ENCODE results near the gene MORN1. TPM values are rescaled to one million over a fixed set of nuclear protein-coding genes. Genes with fewer than 3 reads are reported as not detected.

MORN1 gene
- total RNA-seq, 1 donor from 2014 or later: 19.0 TPM

GRCh38 chr1:2404890-2405511 is 13.6 kb upstream of the MORN1 start:
- DNase-seq (ENCODE audit: low spot score): no peak

- DNase-seq (ENCODE audit: low spot score): no peak
Observed at GRCh38 chr1:2404142-2404889, 13.0 kb upstream of the MORN1 start.

GRCh38 chr1:2403273-2403672 is 11.9 kb upstream of the MORN1 start:
- no peak for DNase-seq (ENCODE audit: low spot score)

GRCh38 chr1:2402420-2402819 is 11.1 kb upstream of the MORN1 start:
- DNase-seq (ENCODE audit: low spot score): no peak

GRCh38 chr1:2400950-2401649 is 9.7 kb upstream of the MORN1 start:
- DNase-seq (ENCODE audit: low spot score): no peak

- no peak for DNase-seq (ENCODE audit: low spot score)
Observed at GRCh38 chr1:2400576-2400909, 9.2 kb upstream of the MORN1 start.

GRCh38 chr1:2399890-2400575 is 8.7 kb upstream of the MORN1 start:
- DNase-seq (ENCODE audit: low spot score): no peak

- DNase-seq (ENCODE audit: low spot score): no peak
Observed at GRCh38 chr1:2398871-2399270, 7.5 kb upstream of the MORN1 start.

GRCh38 chr1:2397007-2397679 is 5.8 kb upstream of the MORN1 start:
- no peak for DNase-seq (ENCODE audit: low spot score)

GRCh38 chr1:2396476-2396875 is 5.1 kb upstream of the MORN1 start:
- DNase-seq (ENCODE audit: low spot score): no peak

GRCh38 chr1:2396059-2396458 is 4.7 kb upstream of the MORN1 start:
- DNase-seq (ENCODE audit: low spot score): no peak

GRCh38 chr1:2395245-2395644 is 3.9 kb upstream of the MORN1 start:
- DNase-seq (ENCODE audit: low spot score): no peak

GRCh38 chr1:2394761-2395160 is 3.4 kb upstream of the MORN1 start:
- DNase-seq (ENCODE audit: low spot score): no peak

- no peak for DNase-seq (ENCODE audit: low spot score)
Observed at GRCh38 chr1:2394220-2394619, 2.9 kb upstream of the MORN1 start.

GRCh38 chr1:2393471-2393877 is 2.1 kb upstream of the MORN1 start:
- no peak for DNase-seq (ENCODE audit: low spot score)

- DNase-seq (ENCODE audit: low spot score): no peak
Observed at GRCh38 chr1:2392686-2393085, 1.3 kb upstream of the MORN1 start.

- no peak for DNase-seq (ENCODE audit: low spot score)
Observed at GRCh38 chr1:2391931-2392509, 666 bp upstream of the MORN1 start.

- no peak for DNase-seq (ENCODE audit: low spot score)
Observed at GRCh38 chr1:2389644-2390043, 1.7 kb downstream of the MORN1 start.

GRCh38 chr1:2388004-2388913 is 3.1 kb downstream of the MORN1 start:
- no peak for DNase-seq (ENCODE audit: low spot score)

All from ureter (tissue), 1 donor.